Activated CD8-positive, alpha-beta T cell treated with anti-CD3 and anti-CD28 coated beads for 36 hours (primary cell): ENCODE measurements around the gene DIAPH2. TPM values are rescaled to one million over a fixed set of nuclear protein-coding genes. Genes with fewer than 3 reads are reported as not detected.

Experiments used
- ATAC-seq: fragments of 200-7000 bp; cut with Tn5 transposase; one replicate; pipeline ENCODE4 v1.10.0; 2021; ENCODE audit warnings: mild to moderate bottlenecking, moderate library complexity
- CTCF ChIA-PET: fragments of 350-600 bp; sonication (Branson Sonifier 250); formaldehyde crosslinking; loops from one replicate; lab custom pipeline; 2021; ENCODE audit warnings: antibody characterized with exemption; lab: Charles Lee
- POLR2A ChIA-PET: fragments of 350-600 bp; sonication (Branson Sonifier 250); formaldehyde crosslinking; loops from one replicate; lab custom pipeline; 2021; ENCODE audit warnings: antibody characterized with exemption; lab: Charles Lee
- DNase-seq: peaks from one replicate; pipeline ENCODE4 v3.0.0-alpha.2; 2020
- H3K27ac Mint-ChIP-seq: one replicate; pipeline ENCODE4 v1.8.0; 2021; ENCODE audit warnings: mild to moderate bottlenecking, mixed read lengths
- H3K27me3 Mint-ChIP-seq: one replicate; pipeline ENCODE4 v1.8.0; 2021; ENCODE audit warnings: mixed read lengths
- H3K36me3 Mint-ChIP-seq: one replicate; pipeline ENCODE4 v1.8.0; 2021; ENCODE audit warnings: low read depth, mixed read lengths
- H3K4me1 Mint-ChIP-seq: one replicate; pipeline ENCODE4 v1.8.0; 2021; ENCODE audit warnings: low read depth, mixed read lengths
- H3K4me3 Mint-ChIP-seq: one replicate; pipeline ENCODE4 v1.8.0; 2021; ENCODE audit warnings: mild to moderate bottlenecking, moderate library complexity, mixed read lengths
- H3K9me3 Mint-ChIP-seq: one replicate; pipeline ENCODE4 v1.8.0; 2021; ENCODE audit warnings: mixed read lengths
- intact Hi-C: fragments of 100-400 bp; cut with micrococcal nuclease; formaldehyde crosslinking; loops from one replicate; pipeline ENCODE4 v1.10.0; 2022
- total RNA-seq, 2 experiments: library from RNA; stranded (reverse); gene quantifications; one replicate each; pipeline ENCODE4 v1.2.3, GENCODE V29; 2021
- TF ChIP-seq, protein P1 (sequence below): fragments of 200-600 bp; IDR thresholded peaks from one replicate; pipeline ENCODE4 v1.8.0; 2022; ENCODE audit warnings: antibody characterized with exemption, mild to moderate bottlenecking

The DIAPH2 gene
- total RNA-seq, 2 experiments from 2014 or later = 8.1 to 8.5 TPM

DNA sequence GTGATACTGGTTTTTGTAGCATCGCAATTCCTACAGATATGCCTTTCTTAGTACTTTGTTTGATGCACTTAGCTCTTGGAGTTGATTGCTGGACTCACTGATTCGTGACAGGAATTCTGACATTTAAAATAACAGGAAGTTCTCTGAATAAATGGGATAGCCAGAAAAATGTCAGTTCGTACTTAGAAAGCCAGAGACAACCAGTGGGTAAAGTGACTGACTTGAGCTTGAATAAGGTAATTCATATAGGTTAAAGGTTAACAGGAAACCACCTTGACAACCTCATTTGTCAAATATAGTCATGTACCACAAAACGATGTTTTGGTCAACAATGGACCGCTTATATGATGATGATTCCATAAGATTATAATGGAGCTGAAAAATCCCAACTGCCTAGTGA, 380.4 kb downstream of the DIAPH2 start:
- ATAC-seq = no peak
- no peaks in the 10 kb centered on the region for H3K27me3 Mint-ChIP-seq
- H3K4me1 Mint-ChIP-seq = no peaks in the 10 kb centered on the region
- ChIA-PET CTCF (no interaction called here), POLR2A (no interaction called here)
- TF ChIP-seq, protein P1, sequence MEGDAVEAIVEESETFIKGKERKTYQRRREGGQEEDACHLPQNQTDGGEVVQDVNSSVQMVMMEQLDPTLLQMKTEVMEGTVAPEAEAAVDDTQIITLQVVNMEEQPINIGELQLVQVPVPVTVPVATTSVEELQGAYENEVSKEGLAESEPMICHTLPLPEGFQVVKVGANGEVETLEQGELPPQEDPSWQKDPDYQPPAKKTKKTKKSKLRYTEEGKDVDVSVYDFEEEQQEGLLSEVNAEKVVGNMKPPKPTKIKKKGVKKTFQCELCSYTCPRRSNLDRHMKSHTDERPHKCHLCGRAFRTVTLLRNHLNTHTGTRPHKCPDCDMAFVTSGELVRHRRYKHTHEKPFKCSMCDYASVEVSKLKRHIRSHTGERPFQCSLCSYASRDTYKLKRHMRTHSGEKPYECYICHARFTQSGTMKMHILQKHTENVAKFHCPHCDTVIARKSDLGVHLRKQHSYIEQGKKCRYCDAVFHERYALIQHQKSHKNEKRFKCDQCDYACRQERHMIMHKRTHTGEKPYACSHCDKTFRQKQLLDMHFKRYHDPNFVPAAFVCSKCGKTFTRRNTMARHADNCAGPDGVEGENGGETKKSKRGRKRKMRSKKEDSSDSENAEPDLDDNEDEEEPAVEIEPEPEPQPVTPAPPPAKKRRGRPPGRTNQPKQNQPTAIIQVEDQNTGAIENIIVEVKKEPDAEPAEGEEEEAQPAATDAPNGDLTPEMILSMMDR = no peak
- H3K9me3 Mint-ChIP-seq = no peaks in the 10 kb centered on the region
- peaks cover 2% of the 10 kb centered on the region for H3K36me3 Mint-ChIP-seq
- H3K4me3 Mint-ChIP-seq = no peak overlapping the region
- no peak overlapping the region for H3K27ac Mint-ChIP-seq
- intact Hi-C loops = no loop called here
- no peak for DNase-seq

DNA sequence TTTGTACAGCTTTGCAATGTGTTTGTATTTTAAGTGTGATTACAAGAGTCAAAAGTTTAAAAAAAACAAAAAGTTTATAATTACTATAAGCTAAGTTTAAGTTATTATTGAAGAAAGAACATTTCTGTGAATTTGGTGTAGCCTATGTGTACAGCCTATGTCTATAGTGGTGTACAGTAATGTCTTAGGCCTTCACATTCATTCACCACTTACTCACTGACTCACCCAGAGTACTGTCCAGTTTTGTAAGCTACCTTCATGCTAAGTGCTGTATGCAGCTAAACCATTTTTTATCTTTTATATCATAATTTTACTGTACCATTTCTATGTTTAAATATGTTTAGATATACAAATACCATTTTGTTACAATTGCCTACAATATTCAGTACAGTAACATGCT, 381.3 kb downstream of the DIAPH2 start:
- H3K9me3 Mint-ChIP-seq = no peaks in the 10 kb centered on the region
- ATAC-seq = no peak
- CTCF ChIA-PET = no interaction called here
- intact Hi-C loops = no loop called here
- H3K4me3 Mint-ChIP-seq = no peak overlapping the region
- TF ChIP-seq, protein P1 = no peak
- H3K4me1 Mint-ChIP-seq = no peaks in the 10 kb centered on the region
- H3K27ac Mint-ChIP-seq = no peak overlapping the region
- no peaks in the 10 kb centered on the region for H3K27me3 Mint-ChIP-seq
- no peak for DNase-seq
- H3K36me3 Mint-ChIP-seq = peaks cover 2% of the 10 kb centered on the region
- POLR2A ChIA-PET = no interaction called here

DNA sequence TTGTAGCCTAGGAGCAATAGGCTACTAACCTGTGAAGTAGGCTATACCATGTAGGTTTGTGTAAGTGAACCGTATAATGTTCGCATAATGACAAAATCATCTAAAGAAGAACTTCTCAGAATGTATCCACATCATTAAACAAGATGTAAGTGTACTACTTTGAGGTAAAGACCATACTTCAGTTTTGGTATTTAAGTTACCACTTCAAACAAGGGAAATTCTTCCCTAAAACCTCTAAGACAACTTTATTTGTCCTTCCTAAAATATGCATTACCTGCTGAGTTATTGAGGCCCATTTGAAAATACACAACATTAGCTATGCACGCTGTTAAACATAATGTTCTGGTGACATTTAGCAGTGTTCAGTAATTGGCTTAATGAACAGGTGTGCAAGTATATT, 381.7 kb downstream of the DIAPH2 start:
- Mint-ChIP-seq H3K27me3 (no peaks in the 10 kb centered on the region), H3K4me1 (no peaks in the 10 kb centered on the region), H3K36me3 (peaks cover 2% of the 10 kb centered on the region), H3K27ac (no peak overlapping the region), H3K4me3 (no peak overlapping the region), H3K9me3 (no peaks in the 10 kb centered on the region)
- intact Hi-C loops = no loop called here
- no peak for DNase-seq
- ChIA-PET POLR2A (no interaction called here), CTCF (no interaction called here)
- ATAC-seq = no peak
- TF ChIP-seq, protein P1 = no peak

DNA sequence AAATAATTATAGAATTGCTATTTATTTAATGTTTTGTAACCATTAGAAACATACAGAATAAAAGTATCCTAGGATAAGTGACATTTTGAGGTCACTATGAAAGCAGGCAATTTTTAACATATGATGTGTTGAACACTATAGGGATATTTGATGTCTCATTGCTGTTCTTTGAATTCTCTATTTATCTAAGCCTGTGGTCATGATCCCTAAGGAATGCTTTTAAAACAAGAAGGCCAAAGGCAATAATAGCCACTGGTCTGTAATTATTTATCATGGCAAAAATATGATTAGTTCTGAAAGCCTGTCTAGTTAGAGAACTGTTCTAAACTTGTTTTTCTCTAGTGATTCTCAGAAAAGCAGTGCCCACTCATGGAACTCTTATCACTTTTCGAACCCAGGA, 385.7 kb downstream of the DIAPH2 start:
- H3K4me1 Mint-ChIP-seq = no peaks in the 10 kb centered on the region

DNA sequence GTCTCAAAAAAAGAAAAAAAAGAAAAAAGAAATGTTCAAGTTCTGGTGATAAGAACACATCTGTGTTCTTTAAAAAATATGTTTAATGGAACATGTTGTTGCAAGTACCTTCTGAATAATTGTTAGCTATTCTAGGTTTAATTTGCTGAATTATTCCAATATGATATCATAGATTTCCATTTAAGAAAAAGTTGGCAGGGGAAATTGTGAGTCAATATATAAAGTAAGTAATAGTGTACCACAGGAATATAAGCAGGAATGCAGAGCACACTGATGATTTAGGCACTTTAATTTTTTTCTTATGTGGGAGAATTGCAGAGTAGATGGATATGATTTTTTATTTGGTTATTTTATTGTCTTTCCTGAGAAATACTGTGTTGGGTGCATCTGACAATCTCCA, 389.8 kb downstream of the DIAPH2 start:
- DNase-seq (no peak), ATAC-seq (no peak)
- TF ChIP-seq, protein P1 = no peak
- ChIA-PET POLR2A (no interaction called here), CTCF (no interaction called here)
- intact Hi-C loops = no loop called here
- Mint-ChIP-seq H3K27ac (no peak overlapping the region), H3K4me3 (no peak overlapping the region), H3K27me3 (no peaks in the 10 kb centered on the region), H3K4me1 (no peaks in the 10 kb centered on the region), H3K36me3 (no peaks in the 10 kb centered on the region), H3K9me3 (no peaks in the 10 kb centered on the region)

More for the DNA sequence above, 385.7 kb downstream of the DIAPH2 start:
- no peaks in the 10 kb centered on the region for H3K27me3 Mint-ChIP-seq
- intact Hi-C loops = no loop called here
- DNase-seq (no peak), ATAC-seq (no peak)
- H3K9me3 Mint-ChIP-seq = no peaks in the 10 kb centered on the region
- ChIA-PET CTCF (no interaction called here), POLR2A (no interaction called here)
- TF ChIP-seq, protein P1 = no peak
- no peak overlapping the region for H3K4me3 Mint-ChIP-seq
- no peak overlapping the region for H3K27ac Mint-ChIP-seq
- no peaks in the 10 kb centered on the region for H3K36me3 Mint-ChIP-seq
